Bronchial epithelial cell (primary cell): ENCODE measurements around the gene RPS6KA4. TPM values are rescaled to one million over a fixed set of nuclear protein-coding genes. Genes with fewer than 3 reads are reported as not detected.

Experiments
- DNase-seq: peaks from one replicate; pipeline ENCODE4 v3.0.0-alpha.2; 2010; ENCODE audit warnings: low read depth
- FAIRE-seq: peaks from 2 replicates; lab custom pipeline; 2011; peaks lifted over from hg19 to GRCh38; lab: Jason Lieb, UNC
- H3K27me3 ChIP-seq: 2 replicates; pipeline ENCODE4 v1.5.1; 2011; ENCODE audit warnings: low read length; ENCODE audit not compliant: control insufficient read depth, insufficient read depth
- H3K36me3 ChIP-seq: 2 replicates; pipeline ENCODE4 v1.5.1; 2011; ENCODE audit warnings: low read length; ENCODE audit not compliant: control insufficient read depth, insufficient read depth
- H3K4me3 ChIP-seq: 2 replicates; pipeline ENCODE4 v1.5.1; 2011; ENCODE audit warnings: mild to moderate bottlenecking, low read depth, low read length, control low read depth
- total RNA-seq: library from RNA; depleted of rRNA; stranded (reverse); fragments of >200 nt; gene quantifications from 2 replicates; pipeline ENCODE4 v1.2.1, GENCODE V29; 2014
- TF ChIP-seq, protein P1 (sequence below): IDR thresholded peaks from 2 replicates; pipeline ENCODE4 v1.5.1; 2011; ENCODE audit warnings: mild to moderate bottlenecking, moderate library complexity, low read length, control low read depth, inconsistent platforms; ENCODE audit not compliant: insufficient read depth, severe bottlenecking

Gene RPS6KA4
- total RNA-seq, 1 donor from 2014 or later = 59.5 TPM

DNA sequence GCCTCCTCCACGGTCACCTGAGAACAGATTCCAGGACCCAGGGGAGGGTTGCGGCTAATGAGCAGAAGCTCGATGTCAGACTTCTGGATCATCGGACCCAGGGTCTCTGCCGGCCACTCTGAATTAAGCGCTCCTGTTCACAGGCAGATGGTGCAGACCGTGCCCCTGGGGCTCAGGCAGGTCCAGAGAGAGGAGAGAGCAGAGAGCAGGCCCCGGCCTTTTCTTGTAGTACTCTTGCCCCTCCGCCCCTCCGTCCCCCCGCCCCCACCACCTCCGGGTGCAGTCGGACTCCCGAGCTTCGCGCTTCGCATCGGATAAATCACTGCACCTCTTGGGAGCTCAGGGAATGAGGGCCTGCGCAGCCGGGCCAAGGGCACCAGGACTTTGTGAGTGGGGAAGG lies 50.3 kb downstream of the RPS6KA4 start:
- Histone ChIP-seq H3K4me3 (no peak overlapping the region), H3K36me3 (no peaks in the 10 kb centered on the region), H3K27me3 (peaks cover 2% of the 10 kb centered on the region)
- FAIRE-seq (no peak), DNase-seq (no peak)
- TF ChIP-seq, protein P1, sequence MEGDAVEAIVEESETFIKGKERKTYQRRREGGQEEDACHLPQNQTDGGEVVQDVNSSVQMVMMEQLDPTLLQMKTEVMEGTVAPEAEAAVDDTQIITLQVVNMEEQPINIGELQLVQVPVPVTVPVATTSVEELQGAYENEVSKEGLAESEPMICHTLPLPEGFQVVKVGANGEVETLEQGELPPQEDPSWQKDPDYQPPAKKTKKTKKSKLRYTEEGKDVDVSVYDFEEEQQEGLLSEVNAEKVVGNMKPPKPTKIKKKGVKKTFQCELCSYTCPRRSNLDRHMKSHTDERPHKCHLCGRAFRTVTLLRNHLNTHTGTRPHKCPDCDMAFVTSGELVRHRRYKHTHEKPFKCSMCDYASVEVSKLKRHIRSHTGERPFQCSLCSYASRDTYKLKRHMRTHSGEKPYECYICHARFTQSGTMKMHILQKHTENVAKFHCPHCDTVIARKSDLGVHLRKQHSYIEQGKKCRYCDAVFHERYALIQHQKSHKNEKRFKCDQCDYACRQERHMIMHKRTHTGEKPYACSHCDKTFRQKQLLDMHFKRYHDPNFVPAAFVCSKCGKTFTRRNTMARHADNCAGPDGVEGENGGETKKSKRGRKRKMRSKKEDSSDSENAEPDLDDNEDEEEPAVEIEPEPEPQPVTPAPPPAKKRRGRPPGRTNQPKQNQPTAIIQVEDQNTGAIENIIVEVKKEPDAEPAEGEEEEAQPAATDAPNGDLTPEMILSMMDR = no peak

DNA sequence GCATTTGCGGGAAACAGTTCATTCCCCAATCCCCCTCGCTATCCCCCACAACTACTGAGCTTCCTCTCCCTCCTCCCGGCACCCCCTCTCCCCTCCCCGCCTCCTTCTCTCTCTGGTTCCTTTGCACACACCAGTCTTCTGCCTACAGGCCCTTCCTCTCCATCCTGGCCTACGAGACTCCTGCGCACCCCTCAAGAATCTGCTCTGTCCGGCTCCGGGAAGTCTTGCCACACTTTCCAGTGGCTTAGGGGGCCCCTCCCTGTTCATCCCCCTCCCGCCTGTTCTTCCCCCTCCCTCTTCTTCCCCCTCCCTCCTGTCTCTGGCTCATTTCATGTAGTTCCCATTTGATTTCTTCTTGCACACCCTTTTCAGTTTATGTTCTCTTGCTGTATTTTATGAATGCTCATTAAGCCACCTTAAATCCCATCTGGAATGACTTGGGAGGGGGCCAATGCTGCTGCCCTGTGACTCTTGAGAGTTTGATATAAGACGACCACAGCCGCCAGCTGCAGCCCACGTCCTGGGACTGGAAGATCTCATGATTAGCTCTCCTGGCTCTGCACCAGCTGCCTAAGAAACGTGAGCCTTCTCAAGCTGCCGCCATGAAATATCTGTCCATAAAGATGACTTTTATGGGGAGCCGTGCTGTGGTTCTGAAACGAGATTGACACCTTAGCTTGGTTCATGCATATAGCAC lies 50.9 kb downstream of the RPS6KA4 start:
- TF ChIP-seq, protein P1 = no peak
- Histone ChIP-seq H3K4me3 (no peak overlapping the region), H3K27me3 (peaks cover 2% of the 10 kb centered on the region), H3K36me3 (no peaks in the 10 kb centered on the region)
- DNase-seq (no peak), FAIRE-seq (no peak)

DNA sequence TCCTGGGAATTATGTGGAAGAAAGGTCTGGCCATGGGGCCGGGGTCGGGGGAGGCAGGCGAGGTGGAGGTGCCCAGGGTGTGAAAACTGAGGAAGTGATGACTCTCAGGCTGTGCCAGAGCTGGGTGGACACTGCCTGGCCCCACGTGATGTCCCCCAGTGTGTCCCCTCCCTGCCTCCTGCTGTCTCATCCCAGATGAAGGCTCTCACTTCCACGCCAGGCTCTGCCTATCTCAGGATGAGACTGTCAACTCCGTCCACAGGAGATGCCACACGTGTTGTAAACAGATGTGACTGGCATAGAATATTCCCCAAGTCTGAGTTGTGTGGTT lies 51.4 kb downstream of the RPS6KA4 start:
- DNase-seq (no peak), FAIRE-seq (no peak)
- H3K4me3 ChIP-seq = no peak overlapping the region
- TF ChIP-seq, protein P1 = no peak
- H3K36me3 ChIP-seq = no peaks in the 10 kb centered on the region
- H3K27me3 ChIP-seq = peaks cover 2% of the 10 kb centered on the region

DNA sequence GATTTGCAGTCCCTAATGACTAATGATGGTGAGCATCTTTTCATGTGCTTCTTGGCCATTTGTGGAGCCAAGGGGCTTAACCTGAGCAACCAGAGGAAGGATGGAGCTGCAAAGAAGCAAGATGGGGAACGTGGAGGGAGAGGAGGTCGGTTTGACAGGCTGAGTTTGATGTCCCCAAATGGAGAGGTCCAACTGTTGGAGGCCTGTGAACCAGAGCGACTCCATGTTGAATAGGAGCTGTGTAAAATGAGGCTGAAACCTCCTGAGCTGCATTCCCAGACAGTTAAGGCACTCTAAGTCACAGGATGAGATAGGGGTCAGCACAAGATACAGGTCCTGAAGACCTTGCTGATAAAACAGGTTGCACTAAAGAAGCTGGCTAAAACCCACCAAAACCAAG lies 54.5 kb downstream of the RPS6KA4 start:
- H3K4me3 ChIP-seq = no peak overlapping the region
- H3K36me3 ChIP-seq = no peaks in the 10 kb centered on the region
- peaks cover 2% of the 10 kb centered on the region for H3K27me3 ChIP-seq
- TF ChIP-seq, protein P1 = no peak
- FAIRE-seq (no peak), DNase-seq (no peak)

DNA sequence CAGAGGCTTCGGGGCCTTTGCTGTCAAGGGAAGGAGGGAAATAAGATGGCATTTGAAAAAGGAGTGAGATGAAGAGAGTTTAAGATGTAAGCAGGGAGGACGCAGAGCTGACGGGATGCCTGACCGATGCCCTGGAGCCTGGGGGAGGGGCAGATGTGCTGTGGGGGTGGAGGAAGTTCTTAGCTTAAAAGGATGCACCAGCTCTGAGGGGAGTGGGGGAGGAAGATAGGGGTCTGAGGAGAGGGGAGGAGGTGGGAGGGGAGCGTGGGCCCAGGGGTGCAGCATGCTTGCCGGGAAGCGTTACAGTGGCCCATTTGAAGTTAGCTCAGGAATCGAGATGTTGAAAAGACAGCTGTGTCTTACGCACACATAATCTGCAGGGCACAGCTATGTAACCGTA lies 56.3 kb downstream of the RPS6KA4 start:
- Histone ChIP-seq H3K36me3 (no peaks in the 10 kb centered on the region), H3K4me3 (no peak overlapping the region), H3K27me3 (peaks cover 2% of the 10 kb centered on the region)
- FAIRE-seq (no peak), DNase-seq (no peak)
- TF ChIP-seq, protein P1 = no peak
